A673 (cell line): ENCODE results near the gene B3GALT5. TPM values are rescaled to one million over a fixed set of nuclear protein-coding genes. Genes with fewer than 3 reads are reported as not detected.

ENCODE experiments used
- Bru-seq: library from RNA; stranded (reverse); fragments of 400-500 nt; gene quantifications from one replicate; lab custom pipeline; 2021; lab: Mats Ljungman, UMichigan
- BruChase-seq, 2 experiments: library from RNA; stranded (reverse); fragments of 400-500 nt; gene quantifications; one replicate each; lab custom pipeline; 2021; lab: Mats Ljungman, UMichigan
- BruUV-seq: library from RNA; stranded (reverse); fragments of 400-500 nt; replicated peaks from 2 replicates; lab custom pipeline; 2021; lab: Mats Ljungman, UMichigan
- CTCF ChIA-PET: fragments of 300-600 bp; sonication (Branson Sonifier 250); formaldehyde crosslinking; loops from one replicate; lab custom pipeline; 2022; ENCODE audit warnings: antibody characterized with exemption; lab: Charles Lee
- POLR2A ChIA-PET: fragments of 300-600 bp; sonication (Branson Sonifier 250); formaldehyde crosslinking; loops from one replicate; lab custom pipeline; 2022; ENCODE audit warnings: antibody characterized with exemption; ENCODE audit not compliant: low non-redundant PET; lab: Charles Lee
- DNase-seq: peaks from one replicate; pipeline ENCODE4 v3.0.0-alpha.2; 2015; ENCODE audit warnings: low spot score
- H3K27ac ChIP-seq: fragments of 200-600 bp; sonication (generic); 2 replicates; pipeline ENCODE4 v1.5.1; 2016; ENCODE audit warnings: mixed run types, low read depth, mild to moderate bottlenecking, mixed read lengths, antibody characterized with exemption, low read length; ENCODE audit not compliant: poor library complexity, severe bottlenecking
- H3K27me3 ChIP-seq: fragments of 200-600 bp; sonication (generic); replicated peaks from 2 replicates; pipeline ENCODE4 v1.6.1; 2017; ENCODE audit warnings: mixed run types, low read depth, mild to moderate bottlenecking, mixed read lengths, antibody characterized with exemption, low read length; ENCODE audit not compliant: insufficient read depth, poor library complexity
- H3K36me3 ChIP-seq: fragments of 200-600 bp; sonication (generic); 2 replicates; pipeline ENCODE4 v1.6.1; 2016; ENCODE audit warnings: mixed run types, mild to moderate bottlenecking, mixed read lengths, antibody characterized with exemption, low read length; ENCODE audit not compliant: insufficient read depth, poor library complexity, severe bottlenecking
- H3K4me1 ChIP-seq: fragments of 200-600 bp; sonication (generic); 2 replicates; pipeline ENCODE4 v1.6.1; 2017; ENCODE audit warnings: mixed run types, mild to moderate bottlenecking, mixed read lengths, antibody characterized with exemption, low read length; ENCODE audit not compliant: insufficient read depth, poor library complexity, severe bottlenecking
- H3K4me3 ChIP-seq: fragments of 200-600 bp; sonication (generic); 2 replicates; pipeline ENCODE4 v1.5.1; 2016; ENCODE audit warnings: low read depth, mixed run types, mild to moderate bottlenecking, mixed read lengths, low read length; ENCODE audit not compliant: poor library complexity, severe bottlenecking
- H3K9me3 ChIP-seq: fragments of 200-600 bp; sonication (generic); 2 replicates; pipeline ENCODE4 v1.6.1; 2016; ENCODE audit warnings: mixed run types, low read depth, mild to moderate bottlenecking, mixed read lengths, antibody characterized with exemption, low read length; ENCODE audit not compliant: poor library complexity, severe bottlenecking
- CTCF ChIP-seq: fragments of 300-800, 200-600 bp; sonication (generic); conservative IDR thresholded peaks from 2 replicates; pipeline ENCODE4 v1.5.1; 2017; ENCODE audit warnings: low read depth, mild to moderate bottlenecking, antibody characterized with exemption, low read length, moderate library complexity, mixed read lengths
- EZH2 ChIP-seq: fragments of 200-600 bp; sonication (generic); IDR thresholded peaks from 2 replicates; pipeline ENCODE4 v1.6.1; 2017; ENCODE audit warnings: borderline replicate concordance, low read depth, mild to moderate bottlenecking, mixed read lengths, antibody characterized with exemption, low read length; ENCODE audit not compliant: poor library complexity, severe bottlenecking
- intact Hi-C: fragments of 100-400 bp; cut with micrococcal nuclease; formaldehyde crosslinking; loops from one replicate; pipeline ENCODE4 v1.10.0; 2022; ENCODE audit not compliant: unreplicated experiment
- long read RNA-seq: library from polyadenylated mRNA; stranded (forward); transcript quantifications from one replicate; pipeline ENCODE4 v2.0.0, GENCODE V29; 2022
- total RNA-seq: library from RNA; stranded (reverse); gene quantifications from 2 replicates; pipeline ENCODE4 v1.2.3, GENCODE V29; 2021

The B3GALT5 gene
- 0.32 and 0.33 TPM in 2 replicates for total RNA-seq
- percentile 19 among the genes with signal in this experiment for Bru-seq, nascent RNA
- BruChase-seq, experiment 1, labeled RNA remaining after a 2-hour chase: percentile 25 among the genes with signal in this experiment
- percentile 24 among the genes with signal in this experiment for BruChase-seq, experiment 2, labeled RNA remaining after a 6-hour chase
- long read RNA-seq: 0 reads

GRCh38 chr21:39612233-39613040 is at the start of gene B3GALT5:
Gene B3GALT5, plus strand, starts transcription at chr21:39612940. Its CDS starts 47,620 bp downstream, at chr21:39660560.
- TF ChIP-seq EZH2: peak; percentile 75
- no peak for TF ChIP-seq CTCF
- no peaks in the 10 kb centered on the region for H3K36me3 ChIP-seq
- H3K9me3 ChIP-seq: no peaks in the 10 kb centered on the region
- H3K4me3 ChIP-seq: peak within 1 kb of the TSS; percentile 26
- intact Hi-C loops: no loop called here
- ChIA-PET CTCF (no interaction called here), POLR2A (no interaction called here)
- DNase-seq: peak; percentile 11
- no TSS peak for BruUV-seq
- H3K4me1 ChIP-seq: no peaks in the 10 kb centered on the region
- peaks cover 41% of the 10 kb centered on the region for H3K27me3 ChIP-seq
- H3K27ac ChIP-seq: no peak within 1 kb of the TSS

- BruUV-seq: no TSS peak
- POLR2A ChIA-PET: no interaction called here
Observed at GRCh38 chr21:39564200-39564599, 48.5 kb upstream of the B3GALT5 start.

More at GRCh38 chr21:39564200-39564599, 48.5 kb upstream of the B3GALT5 start:
- H3K27ac ChIP-seq: no peak overlapping the region
- TF ChIP-seq CTCF (no peak), EZH2 (no peak)
- intact Hi-C loops: no loop called here
- no peak overlapping the region for H3K4me3 ChIP-seq
- no peaks in the 10 kb centered on the region for H3K9me3 ChIP-seq
- no peaks in the 10 kb centered on the region for H3K27me3 ChIP-seq
- H3K4me1 ChIP-seq: no peaks in the 10 kb centered on the region
- H3K36me3 ChIP-seq: no peaks in the 10 kb centered on the region
- no peak for DNase-seq
- CTCF ChIA-PET: no interaction called here
